GM12892 (cell line): Measurements from ENCODE around the gene PPM1H.

Experiments used
- POLR2A ChIP-seq: IDR thresholded peaks from 2 replicates; pipeline ENCODE4 v1.6.1; 2011; ENCODE audit warnings: low read depth, low read length, control low read depth
- POLR2AphosphoS5 ChIP-seq: IDR thresholded peaks from 2 replicates; pipeline ENCODE4 v1.6.1; 2011; ENCODE audit warnings: low read depth, low read length, control low read depth
- TAF1 ChIP-seq: IDR thresholded peaks from 2 replicates; pipeline ENCODE4 v1.6.1; 2011; ENCODE audit warnings: low read depth, mild to moderate bottlenecking, control low read depth, low read length, borderline replicate concordance

- TF ChIP-seq POLR2A (no peak), TAF1 (no peak), POLR2AphosphoS5 (no peak)
Observed at GRCh38 chr12:62806244-62806836, 128.6 kb downstream of the PPM1H start.
